K562 (cell line): ENCODE data around the gene IL1R1. TPM values are rescaled to one million over a fixed set of nuclear protein-coding genes. Genes with fewer than 3 reads are reported as not detected.

Experiments
- ATAC-seq: fragments of 200-7000 bp; cut with Tn5 transposase; 3 replicates; pipeline ENCODE4 v1.9.1; 2020; ENCODE audit warnings: moderate library complexity
- BruUV-seq: library from RNA; stranded (reverse); fragments of 400-500 nt; replicated peaks from 2 replicates; lab custom pipeline; 2021; lab: Mats Ljungman, UMichigan
- CTCF ChIA-PET: fragments of 300-600 bp; formaldehyde crosslinking; extraction: SDS; loops from one replicate; lab custom pipeline; 2021; ENCODE audit warnings: low intra/inter-chr PET ratio; lab: Yijun Ruan, JAX
- POLR2A ChIA-PET: fragments of 300-600, 350-650 bp; sonication (Branson Sonifier 250); formaldehyde crosslinking; extraction: SDS; loops from one replicate; lab custom pipeline; 2021; ENCODE audit warnings: antibody characterized with exemption, inconsistent platforms; lab: Yijun Ruan, JAX
- DNase-seq, 4 experiments: peaks; one replicate each; pipeline versions ENCODE4 v3.0.0 to v3.0.0-alpha.2; 2011 to 2018; ENCODE audit warnings: low spot score in 3 of 4, mixed read lengths in 3 of 4; ENCODE audit errors: extremely low read depth in 1 of 4
- FAIRE-seq: peaks from 2 replicates; lab custom pipeline; 2011; peaks lifted over from hg19 to GRCh38; lab: Jason Lieb, UNC
- H2AFZ ChIP-seq: 2 replicates; pipeline ENCODE4 v1.6.0; 2011; ENCODE audit warnings: low read depth, low read length, control low read depth, inconsistent platforms
- H3K27ac ChIP-seq: fragments of 200-600 bp; 3 replicates; pipeline ENCODE4 v1.8.0; 2011; ENCODE audit warnings: low read depth, mild to moderate bottlenecking, control low read depth, inconsistent platforms, low read length, moderate library complexity, mixed read lengths; ENCODE audit errors: extremely low read depth
- H3K27me3 ChIP-seq, 2 experiments: fragments of 300-600 bp in 1 of 2; 2 replicates in 1 of 2; 3 replicates in 1 of 2; pipeline versions ENCODE4 v1.6.0 to v1.8.0; 2011; ENCODE audit warnings: inconsistent platforms in 2 of 2, low read length in 2 of 2, mild to moderate bottlenecking in 1 of 2, mixed read lengths in 1 of 2, moderate library complexity in 1 of 2; ENCODE audit not compliant: control insufficient read depth in 2 of 2, insufficient read depth in 2 of 2
- H3K36me3 ChIP-seq: fragments of 300-600 bp; 3 replicates; pipeline ENCODE4 v1.8.0; 2011; ENCODE audit warnings: mild to moderate bottlenecking, low read length, inconsistent platforms; ENCODE audit not compliant: control insufficient read depth, insufficient read depth
- H3K4me1 ChIP-seq, 2 experiments: fragments of 200-600 bp in 1 of 2; replicated peaks in 1 of 2; 2 replicates in 1 of 2; 3 replicates in 1 of 2; pipeline versions ENCODE4 v1.5.1 to v1.8.0; 2011; ENCODE audit warnings: inconsistent platforms in 2 of 2, low read length in 2 of 2, mild to moderate bottlenecking in 1 of 2, mixed read lengths in 1 of 2, moderate library complexity in 1 of 2; ENCODE audit not compliant: control insufficient read depth in 2 of 2, insufficient read depth in 2 of 2
- H3K4me2 ChIP-seq: 2 replicates; pipeline ENCODE4 v1.6.1; 2011; ENCODE audit warnings: low read length, control low read depth, inconsistent platforms, mixed read lengths; ENCODE audit not compliant: insufficient read depth
- H3K4me3 ChIP-seq: fragments of 200-600 bp; sonication (generic), shearing (Covaris generic); 2 replicates; pipeline ENCODE4 v1.5.1; 2016; ENCODE audit warnings: control low read depth, inconsistent platforms
- H3K79me2 ChIP-seq: fragments of 200-600 bp; 3 replicates; pipeline ENCODE4 v1.8.0; 2011; ENCODE audit warnings: low read length, inconsistent platforms; ENCODE audit not compliant: control insufficient read depth, insufficient read depth
- H3K9ac ChIP-seq, 2 experiments: 2 replicates each; pipeline versions ENCODE4 v1.6.0 to v1.6.1; 2011; ENCODE audit warnings: low read depth in 2 of 2, low read length in 2 of 2, control low read depth in 1 of 2, inconsistent platforms in 1 of 2, mild to moderate bottlenecking in 1 of 2, mixed read lengths in 1 of 2; ENCODE audit not compliant: insufficient read depth in 1 of 2
- H3K9me1 ChIP-seq: one replicate; pipeline ENCODE4 v1.6.0; 2011; ENCODE audit warnings: inconsistent platforms, mild to moderate bottlenecking, low read length, moderate library complexity; ENCODE audit not compliant: control insufficient read depth, insufficient read depth
- H3K9me3 ChIP-seq: replicated peaks from 2 replicates; pipeline ENCODE4 v1.5.1; 2011; ENCODE audit warnings: low read depth, low read length, inconsistent platforms; ENCODE audit not compliant: control insufficient read depth, insufficient read depth
- H4K20me1 ChIP-seq: replicated peaks from 2 replicates; pipeline ENCODE4 v1.6.1; 2011; ENCODE audit warnings: low read length, inconsistent platforms, mixed read lengths; ENCODE audit not compliant: control insufficient read depth, insufficient read depth
- BRF1 ChIP-seq: IDR thresholded peaks from 3 replicates; pipeline ENCODE4 v1.6.1; 2011; ENCODE audit warnings: borderline replicate concordance, mild to moderate bottlenecking; ENCODE audit not compliant: insufficient read length; ENCODE audit errors: extremely low read depth
- EP300 ChIP-seq: IDR thresholded peaks from 2 replicates; pipeline ENCODE4 v1.6.1; 2012; ENCODE audit warnings: low read length, improper control_type of control experiment
- FOSL1 ChIP-seq: fragments of 200-800 bp; sonication (Bioruptor generic); conservative IDR thresholded peaks from 2 replicates; pipeline ENCODE4 v1.6.1; 2016; ENCODE audit warnings: missing genetic modification characterization, missing compliant biosample characterization
- HLTF ChIP-seq: fragments of 450-650 bp; IDR thresholded peaks from 2 replicates; pipeline ENCODE4 v1.6.1; 2016
- MAFK ChIP-seq: IDR thresholded peaks from 2 replicates; pipeline ENCODE4 v1.6.1; 2011; ENCODE audit warnings: low read length, improper control_type of control experiment
- NR2C2 ChIP-seq, 2 experiments: fragments of 200-800 bp in 1 of 2; sonication (Bioruptor generic) in 1 of 2; sonication (generic) in 1 of 2; formaldehyde crosslinking in 1 of 2; IDR thresholded peaks; 2 replicates each; pipeline versions ENCODE4 v1.6.1 to v1.8.0; 2016 to 2022; ENCODE audit warnings: mild to moderate bottlenecking in 1 of 2, missing compliant biosample characterization in 1 of 2, missing genetic modification characterization in 1 of 2, missing genetic modification reagents in 1 of 2
- NR4A1 ChIP-seq, 2 experiments: fragments of 250-450 bp in 1 of 2; fragments of 450-650 bp in 1 of 2; sonication (Bioruptor Pico) in 1 of 2; IDR thresholded peaks; 2 replicates each; pipeline versions ENCODE4 v1.4.0 to v1.6.1; 2016 to 2020; ENCODE audit warnings: mild to moderate bottlenecking in 2 of 2, missing compliant biosample characterization in 1 of 2, missing genetic modification characterization in 1 of 2, moderate library complexity in 1 of 2
- SRSF3 ChIP-seq: fragments of 200-400 bp; formaldehyde crosslinking; IDR thresholded peaks from 2 replicates; pipeline ENCODE4 v1.6.1; 2016; ENCODE audit warnings: mild to moderate bottlenecking, low read length, moderate library complexity; ENCODE audit not compliant: insufficient read depth
- TAF1 ChIP-seq: IDR thresholded peaks from 2 replicates; pipeline ENCODE4 v1.6.1; 2011; ENCODE audit warnings: mild to moderate bottlenecking, low read length, moderate library complexity; ENCODE audit not compliant: insufficient read depth, control insufficient read depth, severe bottlenecking; ENCODE audit errors: extremely low read depth
- ZNF324 ChIP-seq: fragments of 250-450 bp; sonication (Bioruptor Pico); IDR thresholded peaks from 2 replicates; pipeline ENCODE4 v1.4.0; 2020; ENCODE audit warnings: mild to moderate bottlenecking
- ZNF444 ChIP-seq: fragments of 250-450 bp; sonication (Bioruptor Pico); IDR thresholded peaks from 2 replicates; pipeline ENCODE4 v1.4.0; 2020; ENCODE audit warnings: mild to moderate bottlenecking, moderate library complexity
- WGBS: fragments of 100-300 bp; shearing (Covaris generic); methylation state at CpG from one replicate; pipeline ENCODE4 v1.1.6; 2016; ENCODE audit warnings: low coverage, mixed read lengths; ENCODE audit not compliant: insufficient coverage; ENCODE audit errors: missing lambda C conversion rate; 5-methylcytosine and 5-hydroxymethylcytosine counted together
- in situ Hi-C: fragments of 300-500 bp; cut with MboI; formaldehyde crosslinking; loops from 4 replicates; pipeline ENCODE4 v1.15.0; 2018; ENCODE audit warnings: inconsistent platforms, mixed read lengths
- intact Hi-C: fragments of 100-400 bp; cut with micrococcal nuclease; formaldehyde crosslinking; loops from 2 replicates; pipeline ENCODE4 v1.14.2; 2022
- polyA plus RNA-seq, 8 experiments: library from polyadenylated mRNA; depleted of rRNA in 4 of 8; stranded (reverse) in 5 of 8; unstranded in 3 of 8; fragments of >200 nt; fragmentation: Nextera tagmentation in 2 of 8; fragmentation: Illumina TruSeq in 1 of 8; extraction: Ambion mirVana in 2 of 8; extraction: Trizol in 1 of 8; gene quantifications; 2 replicates each; pipeline versions ENCODE4 v1.2.1 to v1.2.3, GENCODE V29; 2011 to 2014; ENCODE audit warnings: inconsistent platforms in 1 of 8, missing spikeins in 1 of 8
- total RNA-seq, 7 experiments: library from RNA; depleted of rRNA in 6 of 7; stranded (reverse); fragments of >200 nt in 6 of 7; fragmentation: Illumina TruSeq in 2 of 7; extraction: Trizol in 2 of 7; gene quantifications; 2 replicates each; pipeline versions ENCODE4 v1.2.1 to v1.2.3, GENCODE V29; 2011 to 2021; ENCODE audit warnings: low replicate concordance in 1 of 7
- TF ChIP-seq, protein P1 (sequence below): fragments of 250-450 bp; sonication (Bioruptor Pico); IDR thresholded peaks from 2 replicates; pipeline ENCODE4 v1.6.1; 2021; ENCODE audit warnings: mild to moderate bottlenecking
- TF ChIP-seq, protein P2 (sequence below): fragments of 250-450 bp; sonication (Bioruptor Pico); IDR thresholded peaks from 2 replicates; pipeline ENCODE4 v1.8.0; 2022; ENCODE audit warnings: moderate library complexity, mild to moderate bottlenecking, inconsistent platforms

IL1R1 gene
- total and polyA plus RNA-seq, 9 of the 15 experiments (the other 6 are each of a cell fraction or from before 2014, with no cell fraction given): 0.81 to 3.9 (median 1.6) TPM

DNA sequence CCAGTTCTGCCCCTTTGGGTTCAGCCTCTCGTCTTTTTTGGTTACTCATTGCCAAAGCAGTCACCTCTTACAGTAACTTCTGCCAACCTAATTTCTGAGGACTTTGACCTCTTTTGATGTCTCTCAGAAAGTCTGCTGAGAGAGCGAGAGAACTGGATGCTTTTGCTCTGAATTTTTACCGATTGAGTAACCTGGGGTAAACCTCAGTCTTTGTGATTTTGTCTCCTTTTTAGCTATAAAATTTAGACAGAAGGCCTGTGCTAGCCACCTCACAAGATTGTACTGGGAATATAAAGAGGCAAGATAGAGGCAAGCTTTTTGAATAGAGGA is 34.8 kb upstream of the IL1R1 start:
- 39% methylated on average over 3 of the region's 3 CpGs for WGBS
- Histone ChIP-seq H3K9me1 (no peaks in the 10 kb centered on the region), H3K9ac (no peak overlapping the region), H3K9me3 (no peaks in the 10 kb centered on the region), H3K36me3 (no peaks in the 10 kb centered on the region), H3K4me2 (no peak overlapping the region), H3K4me3 (no peak overlapping the region), H4K20me1 (no peaks in the 10 kb centered on the region), H2AFZ (no peak overlapping the region), H3K27me3 (no peaks in the 10 kb centered on the region), H3K4me1 (peaks cover 0 to 4% of the 10 kb centered on the region in 2 experiments; a peak in 3 of 5 replicates), H3K27ac (no peak overlapping the region), H3K79me2 (no peaks in the 10 kb centered on the region)
- no peak for ATAC-seq
- BruUV-seq: no TSS peak
- no peak for FAIRE-seq
- no peak for DNase-seq
- in situ Hi-C loops (no loop called here), intact Hi-C loops (no loop called here)
- TF ChIP-seq EP300 (no peak), MAFK (no peak)
- ChIA-PET POLR2A (interaction anchor here (1.2 kb wide), 1 partner anchor 10 kb away, joined by 6 read pairs; no protein-coding TSS in a partner anchor), CTCF (no interaction called here)

DNA sequence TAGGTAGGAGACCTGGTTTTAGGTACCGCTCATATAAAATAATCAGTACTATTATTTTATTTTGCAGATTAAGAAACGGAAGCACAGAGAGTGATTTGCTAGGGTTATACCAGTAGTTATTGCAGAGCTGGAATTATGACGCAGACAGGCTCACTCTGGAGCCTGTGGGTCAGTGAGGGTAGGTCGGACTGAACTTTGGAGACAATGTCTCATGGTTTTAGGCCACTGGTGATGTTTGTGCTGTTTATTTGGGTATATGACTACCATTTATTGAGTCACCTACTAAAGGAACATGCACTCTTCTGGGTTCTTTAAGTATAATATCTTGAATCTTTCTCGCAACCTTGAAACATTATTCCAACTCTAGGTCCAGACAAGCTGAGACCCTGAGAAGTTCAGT is 33.5 kb upstream of the IL1R1 start:
- no peak for ATAC-seq
- Histone ChIP-seq H3K9me1 (no peaks in the 10 kb centered on the region), H3K36me3 (no peaks in the 10 kb centered on the region), H4K20me1 (no peaks in the 10 kb centered on the region), H3K9ac (no peak overlapping the region), H3K4me1 (peaks cover 0 to 6% of the 10 kb centered on the region in 2 experiments; a peak in 3 of 5 replicates), H3K79me2 (no peaks in the 10 kb centered on the region), H2AFZ (no peak overlapping the region), H3K9me3 (no peaks in the 10 kb centered on the region), H3K4me3 (no peak overlapping the region), H3K27ac (no peak overlapping the region), H3K4me2 (no peak overlapping the region), H3K27me3 (no peaks in the 10 kb centered on the region)
- ChIA-PET CTCF (no interaction called here), POLR2A (interaction anchor here (1.1 kb wide), 1 partner anchor 35 kb away, joined by 3 read pairs; no protein-coding TSS in a partner anchor)
- DNase-seq: no peak
- in situ Hi-C loops: no loop called here
- intact Hi-C loops: no loop called here
- 52% methylated on average over 5 of the region's 5 CpGs for WGBS
- no peak for FAIRE-seq
- BruUV-seq: no TSS peak
- no peak for TF ChIP-seq NR4A1 (CRISPR knock-in tag; IDR thresholded peaks at IDR 0.05)
- no peak for TF ChIP-seq NR4A1 (tag; IDR thresholded peaks at IDR 0.05)
- no peak for TF ChIP-seq BRF1
- no peak for TF ChIP-seq NR2C2 (CRISPR knock-in tag; IDR thresholded peaks at IDR 0.05)
- TF ChIP-seq NR2C2 (tag; IDR thresholded peaks at IDR 0.05): no peak
- no peak for TF ChIP-seq HLTF
- TF ChIP-seq TAF1: no peak
- no peak for TF ChIP-seq SRSF3
- TF ChIP-seq ZNF324: no peak
- TF ChIP-seq, protein P1, sequence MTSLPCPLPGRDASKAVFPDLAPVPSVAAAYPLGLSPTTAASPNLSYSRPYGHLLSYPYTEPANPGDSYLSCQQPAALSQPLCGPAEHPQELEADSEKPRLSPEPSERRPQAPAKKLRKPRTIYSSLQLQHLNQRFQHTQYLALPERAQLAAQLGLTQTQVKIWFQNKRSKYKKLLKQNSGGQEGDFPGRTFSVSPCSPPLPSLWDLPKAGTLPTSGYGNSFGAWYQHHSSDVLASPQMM (CRISPR knock-in tag): no peak
- no peak for TF ChIP-seq ZNF444 (CRISPR knock-in tag)
- TF ChIP-seq, protein P2, sequence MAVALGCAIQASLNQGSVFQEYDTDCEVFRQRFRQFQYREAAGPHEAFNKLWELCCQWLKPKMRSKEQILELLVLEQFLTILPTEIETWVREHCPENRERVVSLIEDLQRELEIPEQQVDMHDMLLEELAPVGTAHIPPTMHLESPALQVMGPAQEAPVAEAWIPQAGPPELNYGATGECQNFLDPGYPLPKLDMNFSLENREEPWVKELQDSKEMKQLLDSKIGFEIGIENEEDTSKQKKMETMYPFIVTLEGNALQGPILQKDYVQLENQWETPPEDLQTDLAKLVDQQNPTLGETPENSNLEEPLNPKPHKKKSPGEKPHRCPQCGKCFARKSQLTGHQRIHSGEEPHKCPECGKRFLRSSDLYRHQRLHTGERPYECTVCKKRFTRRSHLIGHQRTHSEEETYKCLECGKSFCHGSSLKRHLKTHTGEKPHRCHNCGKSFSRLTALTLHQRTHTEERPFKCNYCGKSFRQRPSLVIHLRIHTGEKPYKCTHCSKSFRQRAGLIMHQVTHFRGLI (CRISPR knock-in tag): no peak
- no peak for TF ChIP-seq FOSL1 (tag)
